ENCODE results near the gene ADGRL2. TPM values are rescaled to one million over a fixed set of nuclear protein-coding genes. Genes with fewer than 3 reads are reported as not detected.

The ADGRL2 gene
- total RNA-seq, 1 donor from 2014 or later: 33.3 TPM

- DNase-seq (ENCODE audit: low spot score): no peak
- intact Hi-C loops (cut with DNase I): loop anchor here (5.0 to 10.0 kb wide), 3 partner anchors 307 to 497 kb away; no protein-coding TSS in a partner anchor
These were observed 3.6 kb downstream of the ADGRL2 start for GRCh38 chr1:81804312-81804711.

DNA sequence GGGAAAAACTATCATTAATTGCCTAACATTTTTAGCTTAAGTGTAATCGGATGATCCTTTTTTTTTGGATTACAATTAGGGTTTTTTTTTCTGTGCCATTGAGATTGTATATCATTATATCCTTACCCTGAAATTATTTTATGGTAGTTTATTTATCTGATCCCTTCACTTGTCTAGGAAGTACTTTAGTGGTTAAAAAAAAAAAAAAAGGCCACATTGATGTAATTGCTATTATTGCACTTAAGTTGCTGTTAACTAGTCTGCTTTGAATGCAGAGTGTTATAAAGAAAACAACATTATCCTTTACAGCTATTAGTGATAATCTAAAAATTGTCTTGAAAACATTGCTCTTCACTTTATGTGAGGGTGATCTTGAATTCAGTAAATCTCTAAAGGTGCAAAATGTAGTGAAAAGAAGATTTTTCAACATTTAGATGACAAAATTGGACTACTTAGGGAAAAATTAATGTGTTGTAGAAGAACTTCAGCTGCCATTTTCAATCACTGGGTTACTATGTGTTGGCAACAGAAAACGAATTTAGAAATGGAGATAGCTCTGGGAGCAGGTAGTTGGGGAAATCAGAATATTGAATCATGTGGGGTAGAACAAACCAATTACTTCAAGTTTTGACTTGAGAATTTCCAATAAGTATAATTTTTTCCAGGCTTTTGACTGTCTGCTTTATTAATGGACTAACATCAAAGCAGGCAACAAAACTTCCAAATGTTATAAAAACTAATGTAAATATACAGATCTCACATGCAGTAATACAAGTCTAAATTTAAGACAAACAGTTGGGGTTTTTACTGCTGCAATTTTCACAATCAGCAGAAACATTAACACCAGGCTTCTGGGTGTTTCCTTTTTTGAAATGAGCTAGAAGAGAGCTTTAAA is 5.0 kb downstream of the ADGRL2 start:
- intact Hi-C loops (cut with DNase I): loop anchor here (10.0 kb wide), 1 partner anchor 391 kb away; no protein-coding TSS in a partner anchor

GRCh38 chr1:81806432-81806770 is 5.7 kb downstream of the ADGRL2 start:
- no peak for DNase-seq (ENCODE audit: low spot score)
- intact Hi-C loops (cut with DNase I): loop anchor here (10.0 kb wide), 1 partner anchor 392 kb away; no protein-coding TSS in a partner anchor

More for the DNA sequence above, 5.0 kb downstream of the ADGRL2 start:
- DNase-seq (ENCODE audit: low spot score): no peak

DNA sequence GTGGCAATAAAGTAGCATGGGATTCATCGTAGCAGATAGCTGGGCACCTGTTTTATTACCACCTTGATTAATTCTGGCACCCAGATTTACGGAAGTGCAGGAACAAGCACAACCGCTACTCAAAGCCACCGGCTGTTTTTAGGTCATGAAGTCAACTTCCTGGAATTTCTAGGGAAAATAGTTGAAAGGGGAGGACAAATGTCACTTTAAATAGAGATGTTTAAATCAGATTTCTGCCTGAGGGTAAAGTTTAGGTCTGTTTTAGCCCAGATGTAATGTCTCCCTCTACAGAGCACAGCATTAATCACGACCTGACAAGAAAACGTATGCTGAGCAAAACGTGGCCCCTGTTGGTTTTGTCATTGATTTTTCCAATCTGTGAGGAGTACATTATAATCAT is 8.0 kb downstream of the ADGRL2 start:
- intact Hi-C loops (cut with DNase I): loop anchor here (10.0 kb wide), 1 partner anchor 394 kb away; no protein-coding TSS in a partner anchor
- DNase-seq (ENCODE audit: low spot score): no peak

- DNase-seq (ENCODE audit: low spot score): no peak
- intact Hi-C loops (cut with DNase I): loop anchor here (10.0 kb wide), 2 partner anchors 165 to 395 kb away; no protein-coding TSS in a partner anchor
These were observed 9.1 kb downstream of the ADGRL2 start for GRCh38 chr1:81809808-81810207.

DNA sequence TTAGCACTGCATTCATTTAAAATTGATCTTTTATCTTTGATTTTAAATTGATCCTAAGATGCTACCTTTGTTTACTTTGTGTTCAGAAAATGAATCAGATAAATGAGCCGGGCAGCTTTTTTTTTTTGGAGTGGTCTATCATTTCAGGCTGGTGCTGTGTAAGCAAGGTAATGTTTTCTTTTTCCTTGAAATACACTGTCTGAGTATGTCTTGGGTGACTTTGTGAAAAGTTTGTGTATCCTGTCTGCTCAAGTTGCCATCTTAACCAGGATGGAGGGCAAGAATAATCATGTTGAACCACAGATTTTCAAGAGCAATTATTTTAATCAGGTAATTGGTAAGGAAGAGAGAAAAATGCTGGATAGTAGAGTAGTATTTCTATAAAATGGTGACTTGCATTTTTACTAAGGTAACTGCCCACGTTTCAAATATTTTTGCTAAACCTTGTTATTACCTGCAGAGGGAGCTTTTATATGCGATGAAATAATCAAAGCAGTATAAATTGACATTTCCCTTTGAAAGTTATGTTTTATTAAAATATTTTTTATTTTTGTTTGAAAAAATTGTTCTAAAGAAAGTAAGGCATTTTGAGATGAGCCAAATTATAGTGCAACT is 11.1 kb downstream of the ADGRL2 start:
- DNase-seq (ENCODE audit: low spot score): no peak
- intact Hi-C loops (cut with DNase I): loop anchor here (10.0 kb wide), 1 partner anchor 163 kb away; no protein-coding TSS in a partner anchor

DNA sequence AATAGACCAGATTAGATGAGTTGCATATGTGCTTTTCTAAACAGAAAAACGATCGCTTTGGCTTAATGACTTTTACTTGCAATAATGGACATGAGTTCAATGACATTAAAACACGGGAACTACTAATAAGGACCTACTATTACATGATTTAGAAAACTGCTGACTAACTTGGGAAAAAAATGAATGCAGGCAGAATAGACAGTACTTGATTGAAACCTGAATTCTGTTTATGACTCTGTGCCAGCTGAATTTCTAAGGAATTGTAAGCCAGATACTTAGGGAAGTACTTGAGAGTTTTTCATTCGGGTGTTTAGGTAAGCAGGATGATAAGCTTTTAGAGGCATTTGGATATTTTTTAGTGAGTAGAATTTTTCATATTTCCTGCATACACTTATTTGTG is 12.0 kb downstream of the ADGRL2 start:
- no peak for DNase-seq (ENCODE audit: low spot score)
- intact Hi-C loops (cut with DNase I): loop anchor here (10.0 kb wide), 1 partner anchor 162 kb away; no protein-coding TSS in a partner anchor

DNA sequence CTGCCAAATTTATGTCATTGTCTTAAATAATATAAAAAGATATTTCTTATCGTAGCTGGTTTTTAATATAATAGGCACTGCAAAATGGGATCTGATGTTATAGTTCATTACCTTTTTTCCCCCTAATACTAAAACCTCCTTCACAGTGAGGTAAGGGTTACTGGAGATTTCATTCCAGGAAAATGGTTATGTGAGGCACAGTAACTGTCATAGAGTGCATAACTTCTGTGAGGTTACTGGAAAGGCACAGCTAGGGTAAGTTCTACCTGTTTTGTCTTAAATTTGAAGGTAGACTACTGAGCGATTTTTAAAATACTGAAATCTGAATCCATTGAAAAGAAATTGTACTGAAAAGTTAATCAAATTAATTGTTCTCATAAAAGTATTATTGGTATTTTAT is 13.0 kb downstream of the ADGRL2 start:
- DNase-seq (ENCODE audit: low spot score): no peak
- intact Hi-C loops (cut with DNase I): loop anchor here (10.0 kb wide), 1 partner anchor 161 kb away; no protein-coding TSS in a partner anchor

DNA sequence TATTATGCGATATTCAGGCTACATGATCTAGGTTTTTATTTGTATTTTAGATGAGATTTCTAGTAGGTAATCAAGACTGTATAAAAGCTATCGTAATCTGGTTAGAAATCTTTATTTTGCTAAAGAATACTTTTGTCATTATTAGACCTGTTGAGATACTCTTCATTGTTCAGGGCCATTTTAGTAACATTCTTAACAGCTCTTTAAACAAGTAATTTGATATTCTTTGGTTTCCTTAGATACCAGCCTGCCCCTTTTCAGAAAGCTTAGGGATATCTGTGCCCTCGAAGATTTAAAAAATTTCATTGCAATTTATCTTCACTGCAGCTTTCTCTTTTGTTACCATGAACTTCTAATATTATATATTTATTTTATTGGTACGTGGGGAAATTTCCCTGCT is 18.9 kb downstream of the ADGRL2 start:
- DNase-seq (ENCODE audit: low spot score): no peak
- intact Hi-C loops (cut with DNase I): loop anchor here (10.0 kb wide), 1 partner anchor 155 kb away; no protein-coding TSS in a partner anchor

DNA sequence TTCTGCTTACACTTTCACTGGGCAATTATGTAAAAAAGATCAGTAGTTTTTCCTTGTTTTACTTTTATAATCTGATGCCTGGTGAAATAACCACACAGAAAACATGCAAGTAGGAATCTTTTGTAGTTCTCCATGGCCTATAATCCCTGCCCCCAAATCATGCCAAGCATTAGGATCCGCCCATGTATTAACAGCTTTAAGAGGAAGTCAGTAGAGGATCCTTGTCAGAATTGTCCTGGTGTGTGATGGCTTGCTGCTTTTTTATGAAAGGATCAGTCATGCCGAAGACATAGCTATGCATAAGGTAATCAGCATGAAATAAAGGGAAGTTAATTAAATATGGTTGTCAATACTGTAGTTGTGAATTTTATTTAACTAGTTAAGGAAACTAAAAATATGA is 20.0 kb downstream of the ADGRL2 start:
- DNase-seq (ENCODE audit: low spot score): no peak

DNA sequence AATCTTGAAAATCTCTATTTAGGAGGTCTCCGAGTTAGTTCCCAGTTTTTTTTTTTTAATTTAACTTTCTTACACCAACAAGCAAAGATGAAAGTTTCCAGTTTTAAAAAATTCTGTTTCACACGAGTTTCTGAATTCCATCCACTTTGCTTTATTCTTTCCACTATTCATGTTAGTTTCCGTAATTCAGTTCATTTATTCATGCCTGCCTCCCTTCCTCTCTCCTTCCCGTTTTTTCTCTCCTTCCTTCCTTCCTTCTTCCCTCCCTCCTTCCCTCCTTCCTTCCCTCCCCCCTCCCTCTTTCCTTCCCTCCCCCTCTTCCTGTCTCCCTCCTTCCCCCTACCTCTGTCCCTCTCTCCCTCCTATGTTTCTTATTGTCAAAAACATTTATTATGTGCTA is 22.3 kb downstream of the ADGRL2 start:
- intact Hi-C loops (cut with DNase I): no loop called here

More for the DNA sequence above, 20.0 kb downstream of the ADGRL2 start:
- intact Hi-C loops (cut with DNase I): no loop called here

GRCh38 chr1:81824759-81825158 is 24.0 kb downstream of the ADGRL2 start:
- intact Hi-C loops (cut with DNase I): no loop called here
- no peak for DNase-seq (ENCODE audit: low spot score)

More for the DNA sequence above, 22.3 kb downstream of the ADGRL2 start:
- no peak for DNase-seq (ENCODE audit: low spot score)

- intact Hi-C loops (cut with DNase I): no loop called here
- no peak for DNase-seq (ENCODE audit: low spot score)
These were observed 27.2 kb downstream of the ADGRL2 start for GRCh38 chr1:81827942-81828341.

DNA sequence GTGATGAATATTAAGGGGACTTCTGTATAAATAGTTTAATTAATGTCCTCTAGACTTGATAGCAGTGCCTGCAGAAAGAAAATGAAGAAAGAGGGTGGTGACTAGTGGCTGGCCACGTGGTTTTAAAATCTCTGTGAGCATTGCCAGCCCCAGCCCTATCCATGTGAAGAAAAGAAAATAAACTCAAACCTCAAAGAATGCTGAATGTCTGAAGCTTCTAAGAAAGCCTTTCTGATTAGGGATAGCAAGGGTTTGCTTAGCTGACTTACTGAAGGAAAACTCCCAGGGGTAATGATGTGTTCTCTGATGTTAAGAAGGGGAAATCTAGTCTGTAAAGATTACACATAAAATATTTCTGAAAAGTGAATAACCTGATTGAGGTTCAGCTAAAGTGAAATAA is 31.8 kb downstream of the ADGRL2 start:
- intact Hi-C loops (cut with DNase I): no loop called here
- no peak for DNase-seq (ENCODE audit: low spot score)

DNA sequence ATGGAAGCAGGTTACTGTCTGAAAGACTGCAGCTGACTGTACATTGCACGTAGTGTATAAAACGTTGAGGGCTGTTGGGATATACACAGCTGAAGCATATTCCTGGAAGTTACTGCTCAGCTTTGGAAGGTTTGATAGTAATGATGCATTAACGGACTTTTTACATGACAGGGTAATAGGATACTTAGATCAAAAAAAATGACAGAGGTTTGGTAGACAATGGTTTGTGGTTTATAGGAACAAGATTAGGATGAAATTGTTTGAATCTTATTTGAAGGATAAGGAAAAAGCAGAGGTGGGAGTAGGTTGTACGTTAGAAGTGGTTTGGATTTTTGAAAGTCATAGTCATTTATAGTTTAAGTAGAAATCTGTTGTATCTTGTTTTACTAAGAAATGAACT is 33.0 kb downstream of the ADGRL2 start:
- DNase-seq (ENCODE audit: low spot score): no peak
- intact Hi-C loops (cut with DNase I): no loop called here

DNA sequence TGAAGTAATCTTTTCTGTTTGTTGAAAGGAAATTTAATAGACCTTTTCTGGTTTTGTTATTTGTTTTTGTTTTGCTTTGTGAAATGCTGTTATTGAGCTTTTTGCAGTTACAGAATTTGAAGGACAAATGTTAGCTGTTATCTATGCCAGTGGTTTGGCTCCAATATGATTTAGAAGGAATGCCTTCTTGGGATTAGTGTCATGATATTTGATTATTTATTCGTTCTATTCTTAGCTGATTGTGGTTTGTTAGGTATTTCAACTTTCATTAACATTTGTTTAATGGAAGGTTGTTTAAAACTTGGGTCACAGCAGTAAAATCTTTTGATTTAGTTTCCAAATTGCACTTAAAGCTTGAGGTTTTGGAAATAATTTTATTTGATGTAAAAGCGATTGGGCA is 33.5 kb downstream of the ADGRL2 start:
- intact Hi-C loops (cut with DNase I): no loop called here

GRCh38 chr1:81834921-81835698 is 34.4 kb downstream of the ADGRL2 start:
- DNase-seq (ENCODE audit: low spot score): no peak
- intact Hi-C loops (cut with DNase I): no loop called here

More for the DNA sequence above, 33.5 kb downstream of the ADGRL2 start:
- DNase-seq (ENCODE audit: low spot score): no peak

DNA sequence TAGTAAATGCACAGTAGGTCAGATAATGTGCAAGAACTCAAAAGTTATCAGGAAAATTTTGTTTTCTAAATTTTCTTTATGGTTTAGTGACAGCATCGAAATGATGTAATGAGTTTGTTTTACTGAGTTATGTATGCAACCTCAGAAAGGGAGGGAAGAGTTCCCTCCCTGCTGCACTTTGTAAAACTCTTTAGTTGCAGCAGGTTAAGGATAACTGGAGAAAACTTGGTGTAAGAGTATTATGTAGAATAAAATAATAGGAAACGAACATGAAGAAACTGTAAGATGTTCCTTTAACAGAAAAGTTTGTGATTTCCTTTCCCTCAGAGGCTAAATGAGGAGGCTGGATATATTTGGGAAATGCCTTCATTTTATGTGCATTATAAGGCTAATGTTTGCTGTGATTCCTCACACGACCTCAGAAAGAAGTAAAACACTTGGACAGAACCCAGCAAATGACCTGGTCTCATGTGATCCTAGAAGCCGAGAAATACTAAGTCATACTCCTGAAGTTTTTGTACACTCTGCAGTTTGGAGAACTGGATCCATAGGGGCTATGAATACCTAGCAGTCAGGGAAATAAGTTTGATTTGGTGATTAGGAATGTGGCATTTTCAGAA is 35.4 kb downstream of the ADGRL2 start:
- no peak for DNase-seq (ENCODE audit: low spot score)
- intact Hi-C loops (cut with DNase I): no loop called here

DNA sequence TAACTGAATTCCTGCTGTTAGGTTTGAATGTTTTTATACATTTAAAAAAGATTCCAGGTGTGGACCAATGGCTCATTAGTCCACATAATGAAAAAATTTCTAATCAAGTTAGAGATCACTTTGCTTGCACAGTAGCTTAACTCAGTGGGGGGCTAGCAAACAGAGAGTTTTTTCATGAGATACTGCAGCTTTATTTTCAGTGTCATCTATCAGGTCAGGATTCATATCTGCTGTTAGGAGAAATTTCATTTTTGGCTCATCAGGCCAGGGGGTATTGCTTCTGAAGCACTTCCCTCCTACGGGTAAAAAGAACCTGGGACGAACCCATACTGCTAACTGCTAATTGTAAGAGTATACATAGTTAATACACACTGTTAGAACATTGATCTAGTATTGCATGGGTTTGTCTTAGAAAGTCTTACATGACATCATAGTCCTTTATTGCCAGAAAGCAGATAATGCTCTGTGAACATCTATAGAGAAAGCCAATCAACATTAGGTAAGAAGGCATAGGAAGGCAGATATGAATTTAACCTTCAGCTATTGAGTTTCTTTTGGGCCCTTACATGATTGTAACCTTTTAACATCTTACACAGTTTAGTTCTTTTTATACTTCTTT is 38.0 kb downstream of the ADGRL2 start:
- intact Hi-C loops (cut with DNase I): no loop called here

More for the DNA sequence above, 38.0 kb downstream of the ADGRL2 start:
- no peak for DNase-seq (ENCODE audit: low spot score)

All from cardiac septum (tissue), 1 donor.